GM23248 (cell line): ENCODE measurements around the gene C4A.
"Not testable (repeated sequence)": the region's sequence is repeated elsewhere in the genome, so short reads cannot be mapped to it uniquely, and the experiment has no call there.

Experiments
- EZH2 ChIP-seq: fragments of 200-600 bp; sonication (generic); IDR thresholded peaks from 2 replicates; pipeline ENCODE4 v1.6.1; 2018; ENCODE audit warnings: antibody characterized with exemption, mild to moderate bottlenecking; ENCODE audit not compliant: insufficient read depth, poor library complexity, severe bottlenecking
- EZH2phosphoT487 ChIP-seq: fragments of 200-600 bp; sonication (generic); IDR thresholded peaks from 2 replicates; pipeline ENCODE4 v1.6.1; 2018; ENCODE audit warnings: antibody characterized with exemption, moderate library complexity, mild to moderate bottlenecking, low read depth; ENCODE audit not compliant: insufficient read depth

DNA sequence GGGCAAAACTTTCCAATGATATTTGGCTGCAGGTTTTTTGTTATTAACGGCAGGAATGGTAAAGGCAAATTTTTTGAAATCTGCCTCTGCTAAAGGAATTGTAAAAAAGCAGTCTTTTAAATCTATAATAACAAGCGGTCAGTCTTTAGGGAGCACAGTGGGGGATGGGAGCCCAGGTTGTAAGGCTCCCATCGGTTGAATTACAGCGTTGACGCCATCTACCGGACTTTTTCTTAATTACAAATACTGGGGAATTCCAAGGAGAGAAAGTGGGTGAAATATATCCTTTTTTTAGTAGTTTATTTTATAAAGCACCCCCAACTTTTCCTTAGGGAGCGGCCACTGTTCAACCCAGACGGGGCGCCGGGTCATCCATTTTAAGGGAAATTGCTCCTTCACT is 40.2 kb downstream of the C4A start:
- not testable (repeated sequence) for TF ChIP-seq EZH2phosphoT487, EZH2
